Parathyroid adenoma (tissue), 2 donors: Measurements from ENCODE around the gene DUSP3.

Experiments used
- H2AFZ ChIP-seq: fragments of 300-600 bp; sonication (generic); one replicate; pipeline ENCODE4 v1.7.0; 2017; ENCODE audit warnings: antibody characterized with exemption, mild to moderate bottlenecking
- H3K27ac ChIP-seq: fragments of 300-600 bp; sonication (generic); one replicate; pipeline ENCODE4 v1.7.0; 2017
- H3K27me3 ChIP-seq: fragments of 300-600 bp; sonication (generic); one replicate; pipeline ENCODE4 v1.7.0; 2017; ENCODE audit warnings: low read length; ENCODE audit not compliant: control insufficient read depth, insufficient read depth
- H3K36me3 ChIP-seq: fragments of 300-600 bp; sonication (generic); one replicate; pipeline ENCODE4 v1.7.0; 2017; ENCODE audit warnings: low read length; ENCODE audit not compliant: control insufficient read depth, insufficient read depth
- H3K4me1 ChIP-seq: fragments of 300-600 bp; sonication (generic); one replicate; pipeline ENCODE4 v1.7.0; 2017; ENCODE audit warnings: control low read depth
- H3K4me2 ChIP-seq: fragments of 300-600 bp; sonication (generic); one replicate; pipeline ENCODE4 v1.7.0; 2017; ENCODE audit warnings: low read length
- H3K4me3 ChIP-seq: fragments of 300-600 bp; sonication (generic); one replicate; pipeline ENCODE4 v1.7.0; 2017; ENCODE audit warnings: low read depth, low read length
- H3K79me2 ChIP-seq: fragments of 300-600 bp; sonication (generic); one replicate; pipeline ENCODE4 v1.7.0; 2017; ENCODE audit warnings: control low read depth
- H3K9ac ChIP-seq: fragments of 300-600 bp; sonication (generic); one replicate; pipeline ENCODE4 v1.7.0; 2017; ENCODE audit warnings: mild to moderate bottlenecking
- H3K9me3 ChIP-seq: fragments of 300-600 bp; sonication (generic); one replicate; pipeline ENCODE4 v1.7.0; 2017; ENCODE audit warnings: low read length; ENCODE audit not compliant: control insufficient read depth
- CTCF ChIP-seq: fragments of 300-600 bp; sonication (generic); IDR thresholded peaks from one replicate; pipeline ENCODE4 v1.7.0; 2017; ENCODE audit warnings: antibody characterized with exemption, mild to moderate bottlenecking
- donor health status: primary hyperparathyroidism.

DUSP3 gene

DNA sequence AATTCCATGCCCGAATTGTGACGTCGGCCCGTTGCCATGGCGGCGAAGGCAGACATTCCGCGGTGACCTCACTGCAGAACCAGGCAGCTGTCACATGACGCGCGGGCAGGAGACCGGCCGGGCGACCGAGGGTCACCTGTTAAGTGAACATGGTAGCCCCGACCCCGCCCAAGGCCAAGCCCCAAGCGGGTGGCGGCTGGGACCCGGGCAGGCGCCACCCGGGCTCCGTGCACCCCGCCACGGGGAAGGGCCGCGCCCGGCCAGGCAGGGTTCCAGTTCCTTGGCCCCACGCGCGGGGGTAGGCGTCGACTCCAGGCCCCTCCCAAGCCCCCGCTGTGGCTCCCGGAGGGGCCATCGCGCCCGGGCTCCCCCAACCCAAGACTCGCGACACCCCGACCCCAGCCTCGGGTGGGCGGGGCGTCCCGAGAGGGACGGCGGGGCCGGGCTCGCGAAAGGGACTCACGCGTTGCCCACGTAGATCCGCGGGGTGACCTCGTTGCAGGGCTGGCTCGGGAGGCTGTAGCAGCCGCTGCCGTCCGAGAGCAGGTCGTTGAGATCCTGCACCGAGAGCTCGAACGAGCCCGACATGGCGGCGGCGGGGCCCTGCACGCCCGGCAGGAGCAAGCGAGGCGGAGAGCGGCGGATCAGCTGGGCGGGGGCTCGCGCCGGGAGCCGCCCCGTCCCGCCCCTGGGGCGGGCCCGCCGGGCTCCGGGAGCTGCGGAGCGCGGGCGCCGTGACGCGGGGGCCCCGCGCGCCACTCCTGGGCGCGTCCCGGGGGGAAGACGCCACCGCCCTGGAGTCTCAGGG, at the start of gene DUSP3:
TSS of gene DUSP3 (minus strand) at position 641 of the 808 bp plus-strand sequence. CDS start at position 588, 53 bp downstream.
- peak within 1 kb of the TSS; percentile 98 for H3K27ac ChIP-seq
- peaks cover 4% of the 10 kb centered on the region for H3K4me1 ChIP-seq
- peak within 1 kb of the TSS; percentile 79 for H3K9ac ChIP-seq
- H3K4me2 ChIP-seq = peak within 1 kb of the TSS; percentile 91
- H3K9me3 ChIP-seq = no peaks in the 10 kb centered on the region
- peak within 1 kb of the TSS; percentile 85 for H3K4me3 ChIP-seq
- H3K27me3 ChIP-seq = no peaks in the 10 kb centered on the region
- no peaks in the 10 kb centered on the region for H3K36me3 ChIP-seq
- H2AFZ ChIP-seq = peak within 1 kb of the TSS; percentile 94
- no peak for TF ChIP-seq CTCF
- peaks cover 8% of the 10 kb centered on the region for H3K79me2 ChIP-seq

DNA sequence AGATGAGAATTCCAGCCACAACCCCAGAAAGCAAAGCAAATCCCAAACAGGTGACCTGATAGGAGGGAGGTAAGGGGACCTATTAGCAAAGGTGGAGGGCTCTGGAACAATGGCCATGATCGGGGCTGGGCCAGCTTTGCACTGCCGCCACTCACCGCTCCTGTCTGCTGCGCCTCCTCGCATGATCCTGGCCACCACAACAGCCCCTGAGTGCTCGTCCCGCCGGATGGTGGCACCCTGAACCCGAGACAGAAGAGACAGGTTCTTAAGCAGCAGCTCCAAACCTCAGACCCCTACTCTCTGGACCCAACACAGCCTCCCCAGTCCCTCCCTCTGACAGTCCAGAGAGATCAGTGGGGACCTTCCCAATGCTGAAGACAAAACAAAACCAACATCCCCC, 48.8 kb upstream of the DUSP3 start:
- Histone ChIP-seq H2AFZ (no peak overlapping the region), H3K9ac (no peak overlapping the region), H3K36me3 (no peaks in the 10 kb centered on the region), H3K27ac (no peak overlapping the region), H3K79me2 (no peaks in the 10 kb centered on the region), H3K27me3 (no peaks in the 10 kb centered on the region), H3K9me3 (no peaks in the 10 kb centered on the region), H3K4me3 (no peak overlapping the region), H3K4me1 (no peaks in the 10 kb centered on the region), H3K4me2 (no peak overlapping the region)
- no peak for TF ChIP-seq CTCF

DNA sequence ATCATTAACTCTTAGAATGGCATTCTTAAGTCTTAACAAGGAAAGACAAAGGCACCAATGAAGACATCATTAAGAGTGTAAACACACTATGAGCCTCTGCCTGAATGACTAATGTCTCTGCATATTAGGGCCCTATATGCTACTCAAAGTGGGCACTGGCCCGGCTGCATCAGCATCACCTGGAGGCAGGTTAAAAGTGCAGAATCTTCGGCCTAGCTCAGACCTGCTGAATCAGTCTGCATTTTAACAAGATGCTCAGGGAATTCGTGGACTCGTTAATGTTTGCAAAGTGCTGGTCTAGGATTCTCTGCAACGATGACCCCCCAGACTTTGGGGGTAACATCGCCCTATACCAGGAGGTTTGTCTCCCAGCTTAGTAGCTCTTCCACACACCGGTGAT, 47.4 kb upstream of the DUSP3 start:
- no peak for TF ChIP-seq CTCF
- Histone ChIP-seq H3K4me3 (no peak overlapping the region), H3K4me1 (no peaks in the 10 kb centered on the region), H3K9ac (no peak overlapping the region), H3K4me2 (no peak overlapping the region), H3K27ac (no peak overlapping the region), H3K36me3 (no peaks in the 10 kb centered on the region), H3K9me3 (no peaks in the 10 kb centered on the region), H3K27me3 (no peaks in the 10 kb centered on the region), H3K79me2 (no peaks in the 10 kb centered on the region), H2AFZ (no peak overlapping the region)

GRCh38 chr17:43825567-43825966, 46.8 kb upstream of the DUSP3 start:
- Histone ChIP-seq H3K4me2 (no peak overlapping the region), H3K4me3 (no peak overlapping the region), H3K79me2 (no peaks in the 10 kb centered on the region), H3K9me3 (no peaks in the 10 kb centered on the region), H3K36me3 (no peaks in the 10 kb centered on the region), H3K9ac (no peak overlapping the region), H3K4me1 (no peaks in the 10 kb centered on the region), H2AFZ (no peak overlapping the region), H3K27me3 (no peaks in the 10 kb centered on the region), H3K27ac (no peak overlapping the region)
- no peak for TF ChIP-seq CTCF
